ENCODE results near the gene SH3BP5.

DNA sequence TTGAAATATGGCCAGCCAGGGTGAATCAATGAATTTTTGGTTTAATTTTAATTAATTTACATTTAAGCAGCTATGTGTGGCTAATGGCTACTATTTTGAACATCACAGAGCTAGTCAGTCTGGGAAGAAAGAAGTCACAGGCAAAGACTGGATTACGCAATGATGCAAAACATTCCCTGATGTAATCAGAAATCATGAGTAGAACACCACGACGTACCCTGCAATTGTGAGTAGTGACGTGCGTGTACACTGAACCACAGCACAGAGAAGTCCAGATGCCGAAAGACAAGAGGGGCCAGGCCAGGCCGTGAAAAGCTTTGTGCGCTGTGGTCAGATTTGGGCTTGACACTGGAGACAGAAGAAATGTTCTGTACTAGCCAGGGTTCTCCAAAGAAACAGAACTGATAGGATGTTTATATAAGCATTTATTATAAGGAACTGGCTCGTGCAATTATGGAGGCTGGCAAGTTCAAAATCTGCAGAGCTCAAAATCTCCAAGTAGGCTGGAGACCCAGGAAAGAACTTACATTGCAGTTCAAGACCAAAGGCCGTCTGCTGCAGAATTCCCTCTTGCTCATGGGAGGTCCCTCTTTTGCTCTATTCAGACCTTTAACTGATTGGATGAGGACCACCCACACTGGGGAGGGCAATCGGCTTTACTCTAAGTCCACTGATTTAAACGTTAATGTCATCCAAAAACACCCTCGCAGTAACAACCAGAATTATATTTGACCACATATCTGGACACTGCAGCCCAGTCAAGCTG, 44.6 kb downstream of the SH3BP5 start:
- TF ChIP-seq, protein P1, sequence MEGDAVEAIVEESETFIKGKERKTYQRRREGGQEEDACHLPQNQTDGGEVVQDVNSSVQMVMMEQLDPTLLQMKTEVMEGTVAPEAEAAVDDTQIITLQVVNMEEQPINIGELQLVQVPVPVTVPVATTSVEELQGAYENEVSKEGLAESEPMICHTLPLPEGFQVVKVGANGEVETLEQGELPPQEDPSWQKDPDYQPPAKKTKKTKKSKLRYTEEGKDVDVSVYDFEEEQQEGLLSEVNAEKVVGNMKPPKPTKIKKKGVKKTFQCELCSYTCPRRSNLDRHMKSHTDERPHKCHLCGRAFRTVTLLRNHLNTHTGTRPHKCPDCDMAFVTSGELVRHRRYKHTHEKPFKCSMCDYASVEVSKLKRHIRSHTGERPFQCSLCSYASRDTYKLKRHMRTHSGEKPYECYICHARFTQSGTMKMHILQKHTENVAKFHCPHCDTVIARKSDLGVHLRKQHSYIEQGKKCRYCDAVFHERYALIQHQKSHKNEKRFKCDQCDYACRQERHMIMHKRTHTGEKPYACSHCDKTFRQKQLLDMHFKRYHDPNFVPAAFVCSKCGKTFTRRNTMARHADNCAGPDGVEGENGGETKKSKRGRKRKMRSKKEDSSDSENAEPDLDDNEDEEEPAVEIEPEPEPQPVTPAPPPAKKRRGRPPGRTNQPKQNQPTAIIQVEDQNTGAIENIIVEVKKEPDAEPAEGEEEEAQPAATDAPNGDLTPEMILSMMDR (IDR thresholded peaks at IDR 0.05) = no peak
- no peak for TF ChIP-seq POLR2A (IDR thresholded peaks at IDR 0.05)

Data from thyroid gland (tissue), 4 donors.